Left renal cortex interstitium (tissue), 4 donors: ENCODE measurements around the gene PRKCB. TPM values are rescaled to one million over a fixed set of nuclear protein-coding genes. Genes with fewer than 3 reads are reported as not detected.
A peak's percentile ranks its signal among the peaks of the same experiment; 100 is the strongest.
"Not testable (repeated sequence)": the region's sequence is repeated elsewhere in the genome, so short reads cannot be mapped to it uniquely, and the experiment has no call there.

Source experiments
- DNase-seq, 4 donors: peaks; one replicate each; pipeline ENCODE4 v3.0.0-alpha.2; 2013; ENCODE audit warnings: low read depth in 4 of 4, low spot score in 2 of 4, missing footprints in 1 of 4
- polyA plus RNA-seq, 4 donors: library from polyadenylated mRNA; unstranded; fragments of 120-200 nt; gene quantifications; one replicate each; pipeline ENCODE4 v1.2.1, GENCODE V29; 2013; ENCODE audit not compliant: insufficient read length in 4 of 4

The PRKCB gene
- polyA plus RNA-seq, 4 donors = 3.8 to 5.1 (median 4.7) TPM

GRCh38 chr16:24027466-24027865 lies 191.7 kb downstream of the PRKCB start:
- DNase-seq = no peak

DNA sequence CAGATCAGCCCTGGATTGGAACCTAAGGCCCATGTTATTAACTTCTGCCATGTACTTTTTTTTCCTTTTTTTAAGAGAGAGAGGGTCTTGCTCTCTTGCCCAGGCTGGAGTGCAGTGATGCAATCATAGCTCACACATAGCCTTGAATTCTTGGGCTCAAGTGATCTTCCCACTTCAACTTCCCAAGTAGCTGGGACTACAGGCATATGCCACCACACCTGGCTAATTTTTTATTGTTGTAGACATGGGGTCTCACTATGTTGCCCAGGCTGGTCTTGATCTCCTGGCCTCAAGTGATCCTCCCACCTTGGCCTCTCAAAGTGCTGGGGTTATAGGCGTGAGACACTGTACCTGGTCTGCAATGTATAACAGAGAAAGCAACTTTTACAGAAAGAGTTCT lies 194.1 kb downstream of the PRKCB start:
- not testable (repeated sequence) for DNase-seq

DNA sequence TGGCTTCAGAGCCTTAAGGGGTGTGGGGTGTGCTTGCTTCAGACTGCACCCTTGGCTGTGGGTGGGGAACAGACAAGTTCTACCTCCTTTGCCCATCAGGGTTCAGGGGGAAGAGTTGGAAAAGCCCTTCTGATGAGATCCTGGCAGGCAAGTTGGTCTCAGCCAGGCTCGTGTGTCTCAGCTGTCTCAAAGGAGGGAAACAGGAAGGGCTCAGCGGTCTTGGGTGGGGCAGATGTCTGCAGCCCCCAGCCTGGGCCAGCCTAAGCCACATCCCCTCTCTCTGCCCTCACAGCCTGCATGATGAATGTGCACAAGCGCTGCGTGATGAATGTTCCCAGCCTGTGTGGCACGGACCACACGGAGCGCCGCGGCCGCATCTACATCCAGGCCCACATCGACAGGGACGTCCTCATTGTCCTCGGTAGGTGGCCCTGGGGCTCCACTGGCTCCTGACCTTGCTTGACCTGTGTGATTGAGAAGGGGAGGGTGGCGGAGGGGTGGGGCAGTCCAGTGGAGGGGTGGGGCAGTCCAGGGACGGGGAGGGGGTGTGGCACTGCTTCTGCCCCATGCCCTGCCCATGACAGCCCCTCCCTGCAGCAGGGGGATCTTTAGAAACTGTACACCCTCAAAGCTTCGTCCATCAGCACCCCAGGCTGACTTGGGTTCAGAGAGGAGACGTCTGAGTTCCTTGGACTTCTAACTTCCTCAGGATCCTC lies 199.5 kb downstream of the PRKCB start:
- DNase-seq = no peak

DNA sequence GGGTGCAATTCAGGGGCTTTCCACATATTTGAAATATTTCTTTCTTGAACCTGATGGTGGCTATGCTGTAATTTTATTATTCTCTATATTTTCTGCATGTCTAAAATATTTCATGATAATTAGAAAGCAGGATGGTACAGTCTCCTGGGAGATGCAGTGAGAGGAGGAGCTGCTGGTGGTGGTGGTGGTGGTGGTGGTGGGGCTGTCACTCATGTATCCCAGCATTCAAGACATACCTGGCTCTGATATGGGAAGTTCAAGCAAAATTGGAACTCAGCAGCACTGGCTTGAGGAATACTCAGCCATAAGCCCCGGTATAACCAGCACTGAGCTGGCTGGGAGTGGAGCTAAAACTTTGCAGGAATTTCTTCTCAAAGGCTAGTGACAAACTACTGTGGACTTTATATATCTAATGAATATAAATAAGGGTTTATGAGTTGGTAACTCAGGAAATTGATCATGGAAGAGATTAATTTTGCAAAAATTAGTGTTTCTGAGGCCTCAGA lies 200.3 kb downstream of the PRKCB start:
- no peak for DNase-seq

GRCh38 chr16:24036614-24037013 lies 200.8 kb downstream of the PRKCB start:
- peak in 3 of 4 donors; percentile 9 to 34 (median 28) for DNase-seq

- no peak for DNase-seq
Measured at GRCh38 chr16:24037335-24037734, 201.6 kb downstream of the PRKCB start.

- DNase-seq = peak in 1 of 4 donors; percentile 9
Measured at GRCh38 chr16:24041834-24042631, 206.2 kb downstream of the PRKCB start.

GRCh38 chr16:24044467-24044866 lies 208.7 kb downstream of the PRKCB start:
- no peak for DNase-seq

- DNase-seq = no peak
Measured at GRCh38 chr16:24045641-24046040, 209.9 kb downstream of the PRKCB start.

GRCh38 chr16:24046442-24046841 lies 210.7 kb downstream of the PRKCB start:
- no peak for DNase-seq

- no peak for DNase-seq
Measured at GRCh38 chr16:24049113-24049512, 213.3 kb downstream of the PRKCB start.

DNA sequence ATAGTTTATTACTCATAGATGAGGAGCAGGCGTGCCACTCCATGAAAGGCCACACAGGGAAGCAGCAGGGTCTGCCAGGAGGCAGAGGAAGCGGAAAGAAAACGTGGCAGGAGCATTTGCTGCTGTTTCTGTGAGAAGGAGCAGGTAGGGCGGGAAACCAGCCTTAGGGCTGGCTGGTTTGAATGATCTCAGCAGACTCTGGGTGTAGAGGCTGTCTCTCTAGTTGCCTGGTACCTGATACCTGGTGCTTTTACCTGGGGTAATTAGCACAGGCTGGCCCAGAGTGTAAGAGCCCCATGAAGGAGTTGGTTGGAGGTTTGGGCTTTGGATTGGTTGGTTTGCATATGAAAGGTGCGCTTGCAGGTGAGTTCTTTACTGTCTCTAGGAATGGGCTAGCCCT lies 215.3 kb downstream of the PRKCB start:
- no peak for DNase-seq

DNA sequence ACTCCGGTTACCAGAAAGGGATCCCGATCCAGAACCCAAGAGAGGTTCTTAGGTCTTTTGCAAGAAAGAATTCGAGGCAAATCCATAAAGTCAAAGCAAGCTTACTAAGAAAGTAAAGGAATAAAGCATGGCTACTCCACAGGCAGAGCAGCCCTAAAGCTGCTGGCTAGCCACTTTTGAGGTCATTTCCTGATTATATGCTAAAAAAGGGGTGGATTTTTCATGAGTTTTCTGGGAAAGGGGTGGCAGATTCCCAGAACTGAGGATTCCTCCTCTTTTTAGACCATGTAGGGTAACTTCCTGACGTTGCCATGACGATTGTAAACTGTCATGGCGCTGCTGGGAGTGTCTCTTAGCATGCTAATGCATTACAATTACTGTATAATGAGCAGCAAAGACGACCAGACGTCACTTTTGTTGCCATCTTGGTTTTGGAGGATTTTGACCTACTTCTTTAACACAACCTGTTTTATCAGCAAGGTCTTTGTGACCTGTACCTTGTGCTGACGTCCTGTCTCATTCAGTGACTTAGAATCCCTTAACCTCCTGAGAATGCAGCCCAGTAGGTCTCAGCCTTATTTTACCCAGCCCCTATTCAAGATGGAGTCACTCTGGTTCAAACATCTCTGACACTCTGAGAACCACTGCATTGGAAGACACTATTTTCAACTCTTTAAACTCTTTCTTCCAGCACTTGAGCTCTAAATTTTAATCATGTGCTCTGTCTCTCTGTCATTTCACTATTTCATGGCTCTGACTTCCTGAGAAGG lies 216.7 kb downstream of the PRKCB start:
- no peak for DNase-seq

DNA sequence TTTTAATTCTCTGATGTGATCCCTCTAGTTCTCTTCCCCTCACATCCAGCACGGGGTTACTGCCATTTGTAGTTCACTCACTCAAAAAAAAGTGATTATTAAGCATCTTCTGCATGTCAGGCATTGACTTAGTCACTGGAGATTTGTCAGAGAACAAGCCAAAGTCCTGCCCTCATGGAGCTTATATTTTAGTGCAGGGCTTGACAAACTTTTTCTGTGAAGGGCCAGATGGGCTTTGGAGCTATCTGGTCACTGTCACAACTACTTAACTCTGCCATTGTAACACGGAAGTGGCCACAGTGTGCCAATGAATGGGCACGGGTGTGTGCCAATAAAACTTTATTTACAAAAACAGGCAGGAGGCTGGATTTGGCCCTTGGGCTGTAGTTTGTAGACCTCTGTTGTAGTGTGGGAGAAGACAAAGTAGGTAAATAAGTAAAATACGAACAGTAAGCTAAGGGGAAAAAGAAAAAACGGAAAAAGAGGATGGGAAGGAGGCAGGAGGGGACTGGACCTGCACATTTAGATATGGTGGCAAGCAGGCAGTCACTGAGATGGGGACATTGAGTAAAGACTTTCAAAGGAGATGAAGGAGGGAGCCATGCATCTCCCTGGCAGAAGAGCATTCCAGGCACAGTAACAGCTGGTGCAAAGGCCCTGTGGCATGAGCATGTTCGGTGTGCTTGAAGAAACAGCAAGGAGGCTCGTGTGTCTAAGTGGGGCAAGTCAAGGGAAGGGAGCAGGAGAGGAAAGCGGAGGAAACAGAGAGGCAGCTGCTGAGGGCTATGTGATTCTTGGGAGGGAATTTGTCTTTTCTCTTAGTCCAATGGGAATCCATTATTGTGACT lies 217.5 kb downstream of the PRKCB start:
- no peak for DNase-seq

GRCh38 chr16:24054741-24055491 lies 219.1 kb downstream of the PRKCB start:
- DNase-seq = no peak

DNA sequence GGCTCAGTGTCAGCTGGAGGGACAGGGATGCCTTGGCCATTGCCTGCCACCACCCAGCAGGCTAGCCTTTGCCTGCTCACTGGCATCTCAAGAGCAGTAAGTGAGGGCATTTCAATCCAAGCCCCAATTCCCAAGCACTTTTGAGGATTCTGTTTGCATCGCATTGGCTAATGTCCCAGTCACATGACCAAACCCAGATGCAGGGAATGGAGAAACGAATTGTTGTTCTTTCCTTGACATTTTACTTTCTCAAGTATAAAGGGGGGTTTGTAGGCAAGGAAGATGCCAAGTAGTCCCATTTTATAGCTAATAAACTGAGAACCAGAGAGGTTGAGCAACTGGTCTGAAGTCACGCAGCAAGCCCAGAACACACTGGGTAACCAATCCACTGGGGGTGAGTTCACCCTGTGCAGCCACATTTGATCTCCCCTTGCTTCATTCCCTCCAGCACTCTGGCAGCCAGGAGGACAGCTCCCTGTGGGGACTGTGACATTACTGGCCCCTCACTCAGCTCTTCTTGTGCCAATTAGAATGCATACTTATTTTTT lies 226.6 kb downstream of the PRKCB start:
- no peak for DNase-seq

DNA sequence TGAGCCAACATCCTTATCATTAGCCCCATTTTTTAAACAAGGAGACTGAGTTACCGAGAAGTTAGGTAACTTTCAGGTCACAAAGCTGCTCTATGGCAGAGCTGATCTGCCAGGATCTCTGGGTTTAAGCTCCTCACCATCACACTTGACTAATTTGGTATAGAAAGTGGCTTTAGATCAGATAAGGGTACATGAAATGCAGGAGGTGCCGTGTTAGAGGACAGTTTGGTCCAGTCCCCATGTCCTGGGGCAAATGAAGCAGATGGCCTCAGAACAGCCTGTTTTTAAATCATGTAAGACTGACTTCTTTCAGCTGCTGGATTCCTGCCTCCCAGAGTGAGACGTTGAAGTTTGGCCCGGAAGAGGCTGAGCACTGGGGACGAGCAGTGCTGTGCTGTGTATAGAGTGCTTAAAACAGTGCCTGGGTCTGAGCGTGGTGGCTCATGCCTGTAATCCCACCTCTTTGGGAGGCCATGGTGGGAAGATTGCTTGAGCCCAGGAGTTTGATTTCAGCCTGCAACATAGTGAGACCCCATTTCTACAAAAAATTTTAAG lies 233.3 kb downstream of the PRKCB start:
- no peak for DNase-seq

GRCh38 chr16:24070851-24071250 lies 235.1 kb downstream of the PRKCB start:
- DNase-seq = no peak
